ENCODE data around the gene SLC7A8.

The SLC7A8 gene

DNA sequence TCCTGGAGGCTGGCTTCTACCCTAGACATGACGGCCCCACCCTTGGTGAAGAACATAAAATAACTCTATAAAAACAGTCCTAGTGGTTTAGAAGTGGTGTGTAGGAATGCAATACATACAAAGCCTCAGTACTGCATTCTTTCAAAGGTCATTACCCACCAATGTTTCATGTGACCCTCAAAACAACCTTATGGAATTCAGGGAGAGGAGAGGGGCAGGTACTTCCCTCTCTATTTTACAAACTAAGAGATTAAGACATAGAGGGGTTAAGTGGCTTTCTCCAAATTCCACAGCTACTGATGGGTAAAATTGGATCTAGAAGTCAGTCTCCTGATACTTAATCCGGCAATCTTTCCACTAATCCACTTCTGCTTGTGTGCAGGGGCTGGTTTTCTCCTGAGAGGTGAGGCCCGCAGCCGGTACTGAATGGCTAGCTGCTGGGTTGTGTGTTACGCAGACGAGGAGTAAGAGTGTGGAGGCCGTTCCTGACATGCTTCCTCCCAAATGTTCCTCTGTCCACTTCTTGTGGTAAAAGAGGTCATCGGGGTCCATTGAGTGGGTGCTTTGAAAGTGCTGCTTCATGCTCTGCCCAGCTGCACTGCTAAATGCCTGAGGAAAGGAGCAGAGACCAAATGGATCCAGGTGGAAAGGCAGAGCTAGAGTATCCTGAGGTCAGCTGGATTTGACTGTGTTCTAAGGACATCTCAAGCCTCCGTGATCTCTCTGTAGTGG is 16.2 kb downstream of the SLC7A8 start:
- Histone ChIP-seq H3K9me3 (ENCODE audit: control insufficient read depth, insufficient read depth, low read length) (no peaks in the 10 kb centered on the region), H3K27me3 (ENCODE audit: control insufficient read depth, insufficient read depth, low read length) (no peaks in the 10 kb centered on the region), H3K9ac (ENCODE audit: low read depth, low read length) (no peak overlapping the region), H3K36me3 (ENCODE audit: control insufficient read depth, insufficient read depth, low read length) (peaks cover 29% of the 10 kb centered on the region), H3K4me3 (ENCODE audit: low read depth, low read length) (no peak overlapping the region), H3K4me1 (ENCODE audit: control insufficient read depth, insufficient read depth, low read length) (peaks cover 5% of the 10 kb centered on the region)

DNA sequence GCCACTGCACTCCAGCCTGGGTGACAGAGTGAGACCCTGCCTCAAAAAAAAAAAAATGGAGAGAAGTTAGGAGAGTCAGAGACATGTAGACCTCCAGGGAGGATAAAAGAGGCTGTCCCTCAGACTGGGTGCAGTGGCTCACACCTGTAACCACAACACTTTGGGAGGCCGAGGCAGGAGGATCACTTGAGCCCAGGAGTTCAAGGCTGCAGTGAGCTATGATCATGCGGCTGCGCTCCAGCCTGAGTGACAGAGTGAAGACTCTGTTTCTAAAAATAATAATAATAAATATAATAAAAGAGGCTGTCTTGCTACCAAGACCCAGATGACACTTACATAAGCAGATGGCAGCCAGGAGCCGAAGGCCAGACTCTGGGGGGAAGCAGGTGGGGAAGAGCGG is 18.5 kb downstream of the SLC7A8 start:
- Histone ChIP-seq H3K4me1 (ENCODE audit: control insufficient read depth, insufficient read depth, low read length) (peaks cover 14% of the 10 kb centered on the region), H3K9me3 (ENCODE audit: control insufficient read depth, insufficient read depth, low read length) (no peaks in the 10 kb centered on the region), H3K27me3 (ENCODE audit: control insufficient read depth, insufficient read depth, low read length) (no peaks in the 10 kb centered on the region), H3K4me3 (ENCODE audit: low read depth, low read length) (no peak overlapping the region), H3K9ac (ENCODE audit: low read depth, low read length) (no peak overlapping the region), H3K36me3 (ENCODE audit: control insufficient read depth, insufficient read depth, low read length) (peaks cover 29% of the 10 kb centered on the region)

DNA sequence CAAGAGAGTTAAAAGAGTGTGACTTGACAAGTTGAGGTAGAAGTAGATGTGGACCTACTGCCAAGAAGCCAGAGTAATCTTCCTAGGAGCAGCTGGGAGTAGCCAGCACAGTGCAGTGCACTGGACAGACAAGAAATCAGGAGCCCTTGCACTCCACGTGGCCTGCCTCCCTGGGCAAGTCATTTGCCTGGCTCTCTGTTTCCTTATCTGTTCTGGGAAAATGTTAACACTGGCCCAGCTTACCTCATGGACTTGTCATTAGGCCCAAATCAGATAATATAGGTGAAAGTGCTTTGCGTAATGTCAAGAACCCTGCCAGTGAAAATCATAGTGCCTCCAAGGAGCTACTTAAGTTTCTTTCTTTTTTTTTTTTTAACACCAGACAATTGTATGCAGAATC is 19.2 kb downstream of the SLC7A8 start:
- peaks cover 21% of the 10 kb centered on the region for H3K4me1 ChIP-seq (ENCODE audit: control insufficient read depth, insufficient read depth, low read length)
- no peaks in the 10 kb centered on the region for H3K27me3 ChIP-seq (ENCODE audit: control insufficient read depth, insufficient read depth, low read length)
- H3K9ac ChIP-seq (ENCODE audit: low read depth, low read length) = no peak overlapping the region
- H3K9me3 ChIP-seq (ENCODE audit: control insufficient read depth, insufficient read depth, low read length) = no peaks in the 10 kb centered on the region
- H3K36me3 ChIP-seq (ENCODE audit: control insufficient read depth, insufficient read depth, low read length) = peaks cover 29% of the 10 kb centered on the region
- H3K4me3 ChIP-seq (ENCODE audit: low read depth, low read length) = no peak overlapping the region

DNA sequence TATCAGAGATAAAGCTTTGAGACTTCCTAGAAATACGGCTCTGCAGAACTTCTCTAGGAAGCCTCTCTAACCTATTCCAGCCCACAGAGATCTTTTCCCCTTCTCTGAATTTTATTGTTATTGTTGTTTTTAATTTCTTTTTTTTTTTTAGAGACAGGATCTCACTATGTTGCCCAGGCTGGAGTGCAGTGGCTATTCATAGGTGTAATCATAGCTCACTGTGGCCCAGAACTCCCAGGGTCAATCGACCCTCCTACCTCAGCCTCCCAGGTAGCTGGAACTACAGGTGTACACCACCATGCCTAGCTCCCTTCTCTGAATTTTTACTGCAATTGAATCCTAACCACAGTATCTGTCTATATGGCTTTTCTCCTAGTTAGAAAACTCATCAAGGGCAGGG is 19.6 kb downstream of the SLC7A8 start:
- peaks cover 29% of the 10 kb centered on the region for H3K36me3 ChIP-seq (ENCODE audit: control insufficient read depth, insufficient read depth, low read length)
- H3K4me1 ChIP-seq (ENCODE audit: control insufficient read depth, insufficient read depth, low read length) = peaks cover 25% of the 10 kb centered on the region

DNA sequence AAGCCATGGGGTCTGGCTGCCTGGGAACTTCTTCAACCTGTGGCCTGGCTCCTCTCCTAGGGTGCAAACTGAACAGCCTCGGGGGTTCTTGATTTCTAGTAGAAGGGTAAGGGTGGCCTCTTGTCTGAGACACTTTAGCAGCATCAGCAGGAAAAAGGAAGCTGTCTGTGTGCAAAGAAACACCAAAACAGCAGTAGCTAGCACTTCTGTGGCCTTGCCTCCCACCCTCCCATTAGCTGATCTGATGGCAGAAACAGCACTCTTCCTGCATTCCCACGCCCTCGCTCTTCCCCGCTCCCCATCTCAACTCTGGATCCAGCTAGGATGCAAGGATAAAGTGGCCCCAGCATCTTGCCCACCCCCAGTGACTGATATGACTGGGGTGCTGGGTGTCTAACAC is 20.7 kb downstream of the SLC7A8 start:
- Histone ChIP-seq H3K36me3 (ENCODE audit: control insufficient read depth, insufficient read depth, low read length) (peaks cover 28% of the 10 kb centered on the region), H3K4me1 (ENCODE audit: control insufficient read depth, insufficient read depth, low read length) (peaks cover 28% of the 10 kb centered on the region), H3K27me3 (ENCODE audit: control insufficient read depth, insufficient read depth, low read length) (no peaks in the 10 kb centered on the region), H3K9ac (ENCODE audit: low read depth, low read length) (no peak overlapping the region), H3K9me3 (ENCODE audit: control insufficient read depth, insufficient read depth, low read length) (no peaks in the 10 kb centered on the region), H3K4me3 (ENCODE audit: low read depth, low read length) (no peak overlapping the region)

More for the DNA sequence above, 19.6 kb downstream of the SLC7A8 start:
- no peak overlapping the region for H3K9ac ChIP-seq (ENCODE audit: low read depth, low read length)
- no peak overlapping the region for H3K4me3 ChIP-seq (ENCODE audit: low read depth, low read length)
- no peaks in the 10 kb centered on the region for H3K27me3 ChIP-seq (ENCODE audit: control insufficient read depth, insufficient read depth, low read length)
- H3K9me3 ChIP-seq (ENCODE audit: control insufficient read depth, insufficient read depth, low read length) = no peaks in the 10 kb centered on the region

DNA sequence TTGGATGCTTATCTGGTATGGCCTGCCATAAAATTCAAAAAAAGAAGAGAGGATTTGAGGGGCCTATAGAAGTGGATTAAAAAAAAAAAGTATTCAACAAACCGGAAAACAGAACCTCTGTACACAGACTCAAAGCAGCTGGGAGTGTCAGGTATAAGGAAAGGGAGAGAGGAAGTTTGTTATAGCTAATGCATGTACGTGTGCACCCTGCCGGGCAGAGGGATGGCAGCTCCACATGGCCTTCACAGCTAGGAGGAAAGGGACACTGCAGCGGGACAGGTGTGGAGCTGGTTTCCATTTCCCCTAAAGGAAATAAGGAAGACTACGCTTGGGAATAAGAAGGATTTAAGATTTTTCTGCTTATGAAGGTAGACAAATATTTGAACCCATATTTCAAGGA is 21.5 kb downstream of the SLC7A8 start:
- H3K9ac ChIP-seq (ENCODE audit: low read depth, low read length) = no peak overlapping the region
- H3K4me1 ChIP-seq (ENCODE audit: control insufficient read depth, insufficient read depth, low read length) = peaks cover 26% of the 10 kb centered on the region
- H3K9me3 ChIP-seq (ENCODE audit: control insufficient read depth, insufficient read depth, low read length) = no peaks in the 10 kb centered on the region
- H3K4me3 ChIP-seq (ENCODE audit: low read depth, low read length) = no peak overlapping the region
- no peaks in the 10 kb centered on the region for H3K27me3 ChIP-seq (ENCODE audit: control insufficient read depth, insufficient read depth, low read length)
- peaks cover 21% of the 10 kb centered on the region for H3K36me3 ChIP-seq (ENCODE audit: control insufficient read depth, insufficient read depth, low read length)

DNA sequence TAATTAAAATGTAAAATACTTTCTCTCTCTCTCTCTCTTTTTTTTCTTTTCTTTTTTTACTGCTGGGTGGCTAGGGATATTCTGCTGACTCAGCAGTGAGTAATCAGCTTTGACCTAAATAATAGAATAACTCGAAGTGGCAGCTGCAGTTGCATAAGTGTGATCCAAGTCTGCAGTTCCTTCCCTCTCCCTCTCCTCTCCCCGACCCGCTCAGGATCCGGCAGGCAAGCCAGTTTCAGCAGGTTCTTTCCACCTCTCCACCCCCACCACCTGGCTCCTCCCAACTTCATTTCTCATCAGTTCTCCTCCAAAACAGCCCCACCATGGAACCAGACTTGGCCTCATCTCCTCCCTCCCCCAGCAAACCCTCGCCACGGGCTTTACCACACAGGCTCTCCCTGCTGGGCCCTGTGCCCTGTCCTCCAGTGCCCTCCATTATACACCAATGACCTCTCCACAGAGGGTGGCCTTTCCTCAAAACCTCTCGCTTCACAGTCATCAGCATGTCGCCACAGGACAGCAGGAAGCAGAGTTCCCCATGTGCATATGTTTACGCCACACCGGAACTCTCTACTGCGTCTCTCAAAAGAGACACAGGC is 22.4 kb downstream of the SLC7A8 start:
- H3K9me3 ChIP-seq (ENCODE audit: control insufficient read depth, insufficient read depth, low read length) = no peaks in the 10 kb centered on the region
- peaks cover 16% of the 10 kb centered on the region for H3K36me3 ChIP-seq (ENCODE audit: control insufficient read depth, insufficient read depth, low read length)
- no peak overlapping the region for H3K4me3 ChIP-seq (ENCODE audit: low read depth, low read length)
- H3K9ac ChIP-seq (ENCODE audit: low read depth, low read length) = peak overlapping the region; percentile 2
- H3K27me3 ChIP-seq (ENCODE audit: control insufficient read depth, insufficient read depth, low read length) = no peaks in the 10 kb centered on the region
- H3K4me1 ChIP-seq (ENCODE audit: control insufficient read depth, insufficient read depth, low read length) = peaks cover 26% of the 10 kb centered on the region

DNA sequence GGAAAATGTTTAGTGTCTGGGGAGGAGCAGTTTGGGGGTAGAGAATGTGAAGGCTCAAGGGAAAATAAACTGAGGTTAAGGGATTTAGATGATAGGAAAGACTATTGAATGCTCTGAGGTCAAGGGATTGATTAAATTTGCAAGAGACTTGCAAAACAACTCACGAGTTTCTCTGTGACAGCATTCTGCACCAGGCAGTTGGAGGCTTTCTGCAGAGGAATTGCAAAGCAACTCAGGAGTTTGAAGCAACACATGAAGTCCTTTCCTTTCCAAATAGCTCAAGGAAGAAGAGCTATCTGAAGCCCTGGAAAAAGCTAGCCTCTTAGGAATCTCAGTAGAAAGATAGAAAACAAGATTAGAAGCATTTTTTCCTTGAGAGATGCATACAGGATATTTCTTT is 23.9 kb downstream of the SLC7A8 start:
- no peak overlapping the region for H3K4me3 ChIP-seq (ENCODE audit: low read depth, low read length)
- H3K9me3 ChIP-seq (ENCODE audit: control insufficient read depth, insufficient read depth, low read length) = no peaks in the 10 kb centered on the region
- H3K9ac ChIP-seq (ENCODE audit: low read depth, low read length) = no peak overlapping the region
- H3K4me1 ChIP-seq (ENCODE audit: control insufficient read depth, insufficient read depth, low read length) = peaks cover 32% of the 10 kb centered on the region
- H3K36me3 ChIP-seq (ENCODE audit: control insufficient read depth, insufficient read depth, low read length) = peaks cover 9% of the 10 kb centered on the region
- no peaks in the 10 kb centered on the region for H3K27me3 ChIP-seq (ENCODE audit: control insufficient read depth, insufficient read depth, low read length)

DNA sequence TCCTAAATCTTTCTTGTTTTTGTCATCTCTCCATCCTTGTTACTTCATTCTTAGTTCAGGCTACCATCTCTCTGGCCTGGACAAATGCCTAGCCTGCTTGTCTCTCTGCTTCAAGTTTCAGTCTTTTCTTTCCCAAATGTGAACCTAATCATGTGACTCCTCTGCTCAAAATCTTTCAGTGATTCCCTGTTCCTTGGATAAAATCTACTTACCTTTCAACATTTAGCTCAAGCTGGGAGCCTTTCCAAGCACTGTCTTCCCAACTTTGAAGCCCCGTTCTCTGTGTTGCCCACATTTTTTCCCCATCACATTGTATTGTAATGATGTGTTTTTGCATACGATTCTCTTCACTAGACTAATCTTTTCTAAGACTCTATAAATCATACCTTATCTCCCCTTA is 24.7 kb downstream of the SLC7A8 start:
- no peak overlapping the region for H3K9ac ChIP-seq (ENCODE audit: low read depth, low read length)
- H3K27me3 ChIP-seq (ENCODE audit: control insufficient read depth, insufficient read depth, low read length) = no peaks in the 10 kb centered on the region
- H3K9me3 ChIP-seq (ENCODE audit: control insufficient read depth, insufficient read depth, low read length) = no peaks in the 10 kb centered on the region
- H3K4me1 ChIP-seq (ENCODE audit: control insufficient read depth, insufficient read depth, low read length) = peaks cover 34% of the 10 kb centered on the region
- H3K4me3 ChIP-seq (ENCODE audit: low read depth, low read length) = no peak overlapping the region
- peaks cover 5% of the 10 kb centered on the region for H3K36me3 ChIP-seq (ENCODE audit: control insufficient read depth, insufficient read depth, low read length)

DNA sequence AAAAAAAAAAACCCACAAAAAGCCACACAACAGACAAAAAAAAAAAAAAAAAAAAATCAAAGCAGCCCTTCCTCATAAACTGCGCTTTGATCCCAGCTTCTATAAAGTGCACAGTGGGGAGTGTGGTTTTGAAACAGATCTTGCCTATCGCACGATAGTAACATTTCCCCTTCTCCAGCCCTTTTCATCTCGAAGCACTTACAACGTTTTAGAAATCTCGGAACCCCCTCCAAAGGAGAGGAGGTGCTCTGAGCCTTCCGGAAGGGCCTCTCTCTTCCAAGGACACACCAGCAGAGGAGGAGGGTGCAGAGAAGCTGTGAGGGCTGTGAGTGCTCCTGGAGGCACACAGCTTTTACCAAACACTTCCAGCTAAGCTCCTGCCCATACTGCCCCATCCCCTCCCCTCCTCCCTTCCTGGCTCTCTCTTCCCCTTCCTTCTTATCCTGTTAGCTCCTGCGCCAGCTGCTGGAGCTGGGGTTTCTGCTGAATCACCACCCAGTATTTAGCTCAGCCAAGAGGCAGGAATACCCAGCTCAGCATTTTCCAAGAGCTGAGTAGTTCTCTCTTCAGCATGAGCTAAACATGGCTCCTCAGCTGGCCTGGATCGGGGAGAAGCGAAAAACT is 28.4 kb downstream of the SLC7A8 start:
- Histone ChIP-seq H3K4me1 (ENCODE audit: control insufficient read depth, insufficient read depth, low read length) (peaks cover 24% of the 10 kb centered on the region), H3K9me3 (ENCODE audit: control insufficient read depth, insufficient read depth, low read length) (no peaks in the 10 kb centered on the region), H3K4me3 (ENCODE audit: low read depth, low read length) (no peak overlapping the region), H3K27me3 (ENCODE audit: control insufficient read depth, insufficient read depth, low read length) (no peaks in the 10 kb centered on the region), H3K36me3 (ENCODE audit: control insufficient read depth, insufficient read depth, low read length) (no peaks in the 10 kb centered on the region), H3K9ac (ENCODE audit: low read depth, low read length) (no peak overlapping the region)

DNA sequence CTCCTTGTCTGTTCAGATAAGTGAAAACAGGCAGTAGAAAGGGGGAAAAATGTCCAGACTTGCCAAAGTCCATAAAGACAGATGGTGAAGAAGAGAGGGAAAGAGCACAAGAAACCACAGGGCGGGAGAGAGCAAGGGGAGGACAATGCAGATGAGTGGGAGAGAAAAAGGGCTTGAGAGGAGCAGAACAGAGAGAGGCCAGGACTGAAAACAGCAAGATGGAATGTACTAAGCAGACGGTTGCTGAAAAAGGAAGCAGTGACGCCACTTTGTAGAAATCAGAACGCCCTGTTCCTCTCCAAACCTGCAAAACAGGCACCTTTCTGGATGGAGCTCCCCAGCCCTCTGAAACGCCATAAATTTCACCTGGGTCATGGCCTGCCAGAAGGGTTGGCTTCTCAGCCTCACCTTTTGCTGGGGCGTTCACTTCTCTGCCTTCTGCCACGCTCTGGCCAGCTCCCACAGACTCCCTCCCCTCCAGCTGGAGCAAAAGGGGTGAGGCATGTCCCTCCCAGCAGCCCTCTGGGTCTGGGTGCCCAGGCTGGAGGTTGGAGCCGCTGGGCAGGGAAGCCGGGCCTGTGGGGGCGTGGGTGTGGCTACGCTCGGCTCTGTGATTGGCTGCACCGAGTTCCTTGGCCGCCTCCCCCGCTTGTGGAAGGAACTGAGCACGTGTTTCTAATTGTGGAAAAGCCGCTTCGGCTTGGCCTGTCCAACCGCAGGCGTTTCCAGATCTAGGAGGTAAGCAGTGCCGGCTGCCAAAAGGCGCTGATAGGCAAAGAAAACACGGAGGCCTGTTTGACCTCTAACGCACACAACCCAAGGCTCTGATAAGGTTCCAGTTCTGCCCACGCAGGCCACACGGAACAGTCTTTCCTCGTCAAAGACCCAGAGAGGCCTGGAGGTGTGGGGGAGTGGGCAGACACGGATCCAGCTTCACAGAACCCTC is 29.3 kb downstream of the SLC7A8 start:
- H3K9ac ChIP-seq (ENCODE audit: low read depth, low read length) = no peak overlapping the region
- peaks cover 15% of the 10 kb centered on the region for H3K4me1 ChIP-seq (ENCODE audit: control insufficient read depth, insufficient read depth, low read length)
- no peaks in the 10 kb centered on the region for H3K27me3 ChIP-seq (ENCODE audit: control insufficient read depth, insufficient read depth, low read length)
- H3K36me3 ChIP-seq (ENCODE audit: control insufficient read depth, insufficient read depth, low read length) = no peaks in the 10 kb centered on the region
- H3K4me3 ChIP-seq (ENCODE audit: low read depth, low read length) = no peak overlapping the region
- no peaks in the 10 kb centered on the region for H3K9me3 ChIP-seq (ENCODE audit: control insufficient read depth, insufficient read depth, low read length)

All from iPS-15b (cell line).